ENCODE measurements around the gene SYNE1.

The SYNE1 gene

DNA sequence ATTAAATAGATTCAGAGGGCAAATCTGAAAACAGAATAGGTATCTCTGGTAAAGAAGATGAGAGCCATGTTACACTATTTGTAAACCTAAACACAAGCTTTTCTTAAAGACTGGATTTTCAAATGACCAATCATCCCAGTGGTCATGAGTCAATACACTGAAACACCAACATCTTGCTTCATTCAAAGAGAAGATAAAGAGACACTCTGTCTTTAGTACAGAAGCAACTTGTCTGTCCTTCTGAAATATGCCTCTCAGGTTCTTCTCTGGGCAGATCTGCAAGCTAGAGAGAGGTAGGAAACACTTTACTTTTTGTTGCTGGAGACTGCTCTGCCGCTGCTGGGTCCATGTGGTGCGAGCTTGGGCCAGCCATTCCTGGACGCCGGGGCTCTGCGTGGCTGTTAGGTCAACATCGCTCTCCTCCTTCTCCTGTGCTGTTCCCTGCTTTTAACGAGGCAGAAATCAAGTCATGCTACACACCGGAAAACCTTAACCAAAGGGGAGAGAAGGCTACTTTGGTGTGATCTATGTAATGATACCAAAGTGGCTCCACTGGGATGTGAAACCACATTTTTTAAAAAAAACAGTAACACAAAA, 368.2 kb downstream of the SYNE1 start:
- no peak for DNase-seq

GRCh38 chr6:152267967-152268845, 369.0 kb downstream of the SYNE1 start:
- DNase-seq = peak in 1 of 2 experiments; percentile 25

DNA sequence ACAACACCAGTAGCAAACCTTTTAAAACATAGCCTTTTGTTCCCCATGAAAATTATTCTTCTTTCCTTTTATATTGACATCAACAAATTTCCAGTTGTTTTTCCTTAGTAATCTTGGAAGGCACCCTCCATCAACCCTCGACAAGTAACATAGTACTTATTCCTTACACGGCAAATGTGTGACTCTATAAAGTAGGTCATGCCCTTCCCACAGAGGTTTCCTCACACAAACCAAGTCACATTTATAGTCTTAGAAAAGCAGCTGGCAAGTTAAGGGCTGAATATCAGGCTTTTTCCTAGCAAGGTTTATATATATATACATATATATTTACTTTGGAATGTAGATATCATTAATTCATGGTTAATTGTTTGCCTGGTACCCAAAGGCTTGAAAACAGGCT, 371.5 kb downstream of the SYNE1 start:
- no peak for DNase-seq

- DNase-seq = no peak
Observed at GRCh38 chr6:152263582-152263981, 373.6 kb downstream of the SYNE1 start.

DNA sequence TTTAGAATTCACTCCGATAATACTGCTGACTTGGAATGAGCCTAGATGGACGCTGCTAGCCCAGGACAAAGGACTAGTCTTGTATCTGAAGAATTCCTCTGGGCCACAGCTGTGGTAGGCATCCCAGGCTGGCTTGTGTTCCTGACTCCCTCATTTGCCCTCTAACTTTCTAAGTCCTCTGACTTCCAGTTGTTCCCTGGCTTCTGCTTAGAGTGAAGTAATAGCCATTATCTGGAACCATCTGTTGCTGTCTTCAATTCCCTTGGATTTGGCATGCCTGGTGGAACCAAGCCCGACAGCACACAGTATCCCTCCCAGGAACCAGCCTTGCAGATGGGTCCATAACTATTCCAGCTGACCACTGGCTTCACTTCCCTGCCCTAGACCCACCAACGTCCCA, 376.0 kb downstream of the SYNE1 start:
- no peak for DNase-seq

GRCh38 chr6:152259234-152259633, 377.9 kb downstream of the SYNE1 start:
- DNase-seq = no peak

GRCh38 chr6:152257581-152257980, 379.6 kb downstream of the SYNE1 start:
- DNase-seq = no peak

DNA sequence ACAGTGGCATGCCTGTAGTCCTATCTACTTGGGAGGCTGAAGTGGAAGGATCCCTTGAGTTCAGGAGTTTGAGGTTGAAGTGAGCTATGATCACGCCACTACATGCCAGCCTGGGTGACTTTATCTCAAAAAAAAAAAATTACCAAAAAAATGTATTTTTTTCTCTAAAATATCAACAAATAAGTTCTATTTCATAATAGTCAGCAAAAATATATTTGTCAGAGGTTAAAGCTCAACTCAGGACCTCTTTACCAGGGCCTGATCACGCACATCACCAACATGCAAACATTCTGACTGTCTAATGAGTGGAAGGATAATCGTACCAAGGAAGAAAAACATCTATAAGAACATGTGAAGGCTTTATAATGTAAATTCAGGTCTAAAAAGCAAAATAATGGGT, 387.0 kb downstream of the SYNE1 start:
- no peak for DNase-seq

DNA sequence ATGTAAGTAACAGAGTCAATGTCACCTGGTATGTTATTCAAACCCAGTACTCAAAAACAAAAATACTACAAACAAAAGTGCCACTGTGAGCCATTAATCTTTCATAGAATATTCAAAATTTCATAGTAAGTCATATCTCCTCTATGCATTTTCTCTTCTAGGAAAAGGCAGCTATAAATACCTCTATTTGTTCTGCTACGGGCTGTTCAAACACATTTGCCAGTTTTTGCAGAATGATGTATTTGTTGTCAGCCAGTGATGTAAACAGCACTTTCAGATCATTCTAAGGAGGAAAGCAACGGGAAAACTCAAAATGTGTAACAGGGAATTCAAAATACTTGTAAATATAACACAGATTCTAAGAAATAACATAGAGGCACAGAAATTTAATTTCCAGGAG, 388.2 kb downstream of the SYNE1 start:
- no peak for DNase-seq

- DNase-seq = no peak
Observed at GRCh38 chr6:152246554-152247337, 390.4 kb downstream of the SYNE1 start.

GRCh38 chr6:152244998-152245630, 392.0 kb downstream of the SYNE1 start:
- DNase-seq = no peak

DNA sequence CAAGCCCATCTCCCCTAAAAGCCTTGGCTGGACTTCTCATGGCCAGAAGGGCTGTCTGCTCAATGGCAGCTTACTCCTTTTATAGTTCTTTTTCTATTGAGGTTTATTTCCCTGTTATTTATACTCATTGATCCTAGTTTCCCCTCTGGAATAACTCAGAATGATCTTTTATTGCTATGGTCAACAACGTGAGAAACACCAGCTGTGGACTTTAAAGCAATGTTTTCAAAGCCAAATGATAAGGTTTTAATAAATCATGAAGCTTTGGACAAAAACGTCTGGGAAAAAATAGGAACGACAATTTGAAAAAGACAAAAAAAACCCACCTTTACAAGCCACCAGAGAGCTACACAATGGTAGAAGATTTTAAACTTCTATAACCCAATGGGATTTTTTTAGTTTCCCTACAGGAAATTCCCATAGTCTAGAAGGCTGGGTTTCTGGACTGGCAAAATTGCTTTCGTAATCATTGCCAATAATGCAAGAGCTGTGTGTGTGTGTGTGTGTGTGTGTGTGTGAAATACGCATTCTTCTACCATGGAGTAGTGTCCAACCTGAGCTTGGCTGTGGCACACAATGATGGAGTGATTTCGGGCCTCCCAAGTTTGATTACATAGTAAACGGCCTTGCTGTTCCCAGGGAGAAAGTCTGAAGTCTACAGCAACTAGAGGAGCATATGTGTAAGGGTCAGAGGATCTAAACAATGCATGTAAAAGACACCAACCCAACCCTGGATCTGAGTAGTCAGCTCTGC, 396.0 kb downstream of the SYNE1 start:
- DNase-seq = no peak

GRCh38 chr6:152240436-152240835, 396.7 kb downstream of the SYNE1 start:
- DNase-seq = no peak

DNA sequence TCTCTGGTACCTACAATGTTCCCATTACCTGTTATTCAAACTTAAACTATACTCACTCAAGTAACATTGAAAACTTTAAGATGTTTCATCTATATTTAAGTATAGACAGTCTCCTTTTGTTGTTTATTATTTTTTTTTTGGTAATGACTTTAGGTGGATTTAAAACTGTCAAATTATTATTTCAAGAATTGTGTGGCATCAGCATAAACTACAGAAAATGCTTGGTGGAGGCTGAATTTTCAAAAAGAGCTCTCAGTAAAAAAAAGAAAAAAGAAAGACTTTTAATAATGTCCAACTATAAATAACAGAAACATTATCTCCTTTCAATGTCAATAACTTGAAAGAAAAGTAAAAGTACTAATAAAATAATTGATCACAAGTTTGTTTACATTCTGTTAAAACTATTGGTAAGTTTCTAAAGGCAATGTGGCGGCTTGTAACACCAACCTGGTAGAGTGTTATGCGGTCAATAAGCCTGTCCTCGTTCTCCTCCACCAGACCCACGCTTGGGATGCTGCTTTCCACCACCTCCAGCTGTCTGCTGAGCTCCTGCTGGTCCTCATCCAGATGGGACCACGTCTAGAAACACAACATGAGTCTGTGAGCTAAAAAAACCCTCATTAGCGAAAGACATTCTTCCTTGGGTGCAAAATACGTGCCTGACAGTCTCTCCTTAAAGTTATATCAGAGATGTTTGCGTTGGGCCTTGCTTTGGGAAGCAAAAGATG, 400.6 kb downstream of the SYNE1 start:
- no peak for DNase-seq

- DNase-seq = no peak
Observed at GRCh38 chr6:152233547-152234320, 403.4 kb downstream of the SYNE1 start.

- no peak for DNase-seq
Observed at GRCh38 chr6:152232501-152233151, 404.5 kb downstream of the SYNE1 start.

DNA sequence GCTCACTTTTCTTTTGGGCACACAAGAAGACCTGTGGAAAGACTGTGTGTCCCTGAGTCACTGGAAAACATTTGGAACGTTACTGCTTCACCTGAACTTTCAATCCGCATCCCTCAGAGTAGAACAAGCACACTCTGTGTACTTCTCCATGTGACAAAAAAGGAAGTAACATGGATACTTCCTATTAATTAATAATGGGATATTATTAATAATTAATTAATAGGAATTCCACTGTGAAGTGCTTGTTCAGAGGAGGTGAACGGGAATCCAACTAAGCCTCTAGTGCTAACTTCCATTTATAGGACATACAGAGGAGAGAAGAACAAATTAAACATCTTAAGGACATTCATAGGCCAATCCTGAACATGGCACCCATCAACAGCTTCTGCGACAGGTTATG, 407.8 kb downstream of the SYNE1 start:
- DNase-seq = no peak

- no peak for DNase-seq
Observed at GRCh38 chr6:152226119-152226518, 411.0 kb downstream of the SYNE1 start.

GRCh38 chr6:152225241-152225934, 411.8 kb downstream of the SYNE1 start:
- no peak for DNase-seq

DNA sequence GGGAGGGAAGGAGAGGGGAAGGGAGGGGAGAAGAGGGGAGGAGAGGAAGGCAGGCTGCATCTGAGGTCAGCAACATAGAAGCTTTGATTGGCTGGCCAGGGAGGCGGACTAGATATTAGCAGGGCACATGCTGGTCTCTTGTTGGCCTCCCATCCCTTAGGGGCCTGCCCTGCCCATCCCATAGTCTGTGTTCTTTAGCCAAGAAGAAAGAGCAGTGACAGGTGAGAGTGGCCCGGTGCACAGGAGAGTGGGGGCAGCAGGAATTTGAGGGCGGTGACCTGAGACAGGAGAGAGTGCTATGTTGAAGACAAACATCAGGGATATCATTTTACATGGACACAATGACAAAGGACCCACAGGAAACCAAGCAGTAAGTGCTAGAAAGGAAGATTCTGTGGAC, 413.5 kb downstream of the SYNE1 start:
- DNase-seq = no peak

Data from SW 1271 (cell line).